Heart right ventricle (tissue), 16 donors: ENCODE data around the gene OR52D1. TPM values are rescaled to one million over a fixed set of nuclear protein-coding genes. Genes with fewer than 3 reads are reported as not detected.
A peak's percentile ranks its signal among the peaks of the same experiment; 100 is the strongest.

ENCODE experiments used
- ATAC-seq, 8 donors: fragments of 200-7000 bp; cut with Tn5 transposase; one replicate each; pipeline ENCODE4 v1.9.1; 2020; ENCODE audit warnings: mild to moderate bottlenecking in 8 of 8, moderate library complexity in 8 of 8, moderate number of reproducible peaks in 1 of 8
- DNase-seq, 2 donors: peaks; one replicate each; pipeline ENCODE4 v3.0.0-alpha.2; 2020
- H3K27ac ChIP-seq, 10 donors: fragments of 200-600 bp; sonication (generic) in 2 of 10; one replicate each; pipeline versions ENCODE4 v1.5.0 to v1.8.0; 2020 to 2022; ENCODE audit warnings: mild to moderate bottlenecking in 3 of 10
- H3K27me3 ChIP-seq, 7 donors: fragments of 200-600 bp; one replicate each; pipeline ENCODE4 v1.8.0; 2021 to 2022; ENCODE audit warnings: mild to moderate bottlenecking in 2 of 7
- H3K36me3 ChIP-seq, 9 donors: fragments of 200-600 bp; sonication (generic) in 1 of 9; one replicate each; pipeline versions ENCODE4 v1.5.0 to v1.8.0; 2020 to 2022; ENCODE audit warnings: mild to moderate bottlenecking in 2 of 9
- H3K4me1 ChIP-seq, 9 donors: fragments of 200-600 bp; sonication (generic) in 1 of 9; one replicate each; pipeline versions ENCODE4 v1.5.0 to v1.8.0; 2020 to 2022; ENCODE audit warnings: mild to moderate bottlenecking in 4 of 9
- H3K4me3 ChIP-seq, 10 donors: fragments of 200-600 bp; sonication (generic) in 2 of 10; one replicate each; pipeline versions ENCODE4 v1.5.0 to v1.8.0; 2020 to 2022; ENCODE audit warnings: mild to moderate bottlenecking in 7 of 10, moderate library complexity in 2 of 10
- H3K9me3 ChIP-seq, 11 donors: fragments of 200-600 bp in 10 of 11; sonication (generic) in 2 of 11; one replicate each; pipeline versions ENCODE4 v1.5.0 to v1.8.0; 2013 to 2022; ENCODE audit warnings: mild to moderate bottlenecking in 2 of 11, control low read depth in 1 of 11, moderate library complexity in 1 of 11
- CTCF ChIP-seq, 9 donors: fragments of 200-600 bp; sonication (generic) in 2 of 9; IDR thresholded peaks; one replicate each; pipeline versions ENCODE4 v1.5.0 to v1.8.0; 2021 to 2022; ENCODE audit warnings: antibody characterized with exemption in 9 of 9, mild to moderate bottlenecking in 5 of 9, moderate library complexity in 1 of 9
- WGBS, 2 donors: extraction: QIAGEN DNeasy Blood & Tissue Kit; methylation state at CpG; one replicate each; pipeline ENCODE4 v1.1.7; 2013; ENCODE audit warnings: inconsistent platforms in 1 of 2; 5-methylcytosine and 5-hydroxymethylcytosine counted together
- intact Hi-C, 10 donors: fragments of 100-400 bp; cut with DNase I; formaldehyde crosslinking; loops; one replicate each; pipeline versions ENCODE4 v1.11.1 to v1.14.2; 2022
- polyA plus RNA-seq, 2 donors: library from polyadenylated mRNA; stranded (reverse); fragments of 200-250 nt; gene quantifications; one replicate each; pipeline ENCODE4 v1.2.3, GENCODE V29; 2013
- total RNA-seq, 10 donors: library from RNA; stranded (reverse); fragmentation: NEBNext Ultra II Directional in 3 of 10; extraction: Animal tissue kit (Norgen Biotek cat#: 25700) in 3 of 10; gene quantifications; one replicate each; pipeline versions ENCODE4 v1.2.1 to v1.2.4, GENCODE V29; 2021 to 2023
- donor health status: Arrhythmogenic right ventricular cardiomyopathy.
- donor health status: ischemic (EF 13 %, LVEDD 7.1; RV severe dilation, severe dysfunction).
- donor health status: healthy with polysubstance abuse.
- donor health status: DM: no; HTN: yes; CAD: no.
- donor health status: DM: no; HTN: no; CAD: no.
- donor health status: ischemic (EF 25% LVEDD 6.9; RV normal size, moderate dysfunction).
- donor health status: ischemic (EF 25% LVEDD 5.7; RV mildly dilated, moderate dysfunction).
- donor health status: healthy.
- donor health status: DM: yes; HTN: yes; CAD: no.
- donor health status: Ischemic cardiomyopathy.
- donor health status: ischemic (EF 35%, LVEDD 5.7; RV mildly dilated, moderate dysfunction).
- donor health status: nonischemic (EF 11% LVEDD 7.7; RV severe dilation, severe dysfunction).
- donor health status: DM: yes; HTN: yes; CAD: no.
- donor health status: PGD.
- donor health status: ischemic (EF 29% LVEDD 5.4; RV normal size, mild dysfunction).
- donor health status: nonischemic (EF 23%, LVEDD 6.1; RV moderate dilation, normal function).

OR52D1 gene
- total and polyA plus RNA-seq, 12 donors = not detected

- Histone ChIP-seq H3K27me3 (no peaks in the 10 kb centered on the region), H3K4me3 (no peak overlapping the region), H3K36me3 (no peaks in the 10 kb centered on the region), H3K27ac (no peak overlapping the region), H3K9me3 (no peaks in the 10 kb centered on the region), H3K4me1 (no peaks in the 10 kb centered on the region)
- ATAC-seq (no peak), DNase-seq (no peak)
- intact Hi-C loops = loop anchor here in 1 of 10 donors (2.0 kb wide), 1 partner anchor 13 kb away; no protein-coding TSS in a partner anchor
- WGBS, 2 donors = 78 to 84% methylated on average over 4 of the region's 4 CpGs
- TF ChIP-seq CTCF (IDR thresholded peaks at IDR 0.05) = no peak
Measured at GRCh38 chr11:5449432-5449831, 39.1 kb upstream of the OR52D1 start.

DNA sequence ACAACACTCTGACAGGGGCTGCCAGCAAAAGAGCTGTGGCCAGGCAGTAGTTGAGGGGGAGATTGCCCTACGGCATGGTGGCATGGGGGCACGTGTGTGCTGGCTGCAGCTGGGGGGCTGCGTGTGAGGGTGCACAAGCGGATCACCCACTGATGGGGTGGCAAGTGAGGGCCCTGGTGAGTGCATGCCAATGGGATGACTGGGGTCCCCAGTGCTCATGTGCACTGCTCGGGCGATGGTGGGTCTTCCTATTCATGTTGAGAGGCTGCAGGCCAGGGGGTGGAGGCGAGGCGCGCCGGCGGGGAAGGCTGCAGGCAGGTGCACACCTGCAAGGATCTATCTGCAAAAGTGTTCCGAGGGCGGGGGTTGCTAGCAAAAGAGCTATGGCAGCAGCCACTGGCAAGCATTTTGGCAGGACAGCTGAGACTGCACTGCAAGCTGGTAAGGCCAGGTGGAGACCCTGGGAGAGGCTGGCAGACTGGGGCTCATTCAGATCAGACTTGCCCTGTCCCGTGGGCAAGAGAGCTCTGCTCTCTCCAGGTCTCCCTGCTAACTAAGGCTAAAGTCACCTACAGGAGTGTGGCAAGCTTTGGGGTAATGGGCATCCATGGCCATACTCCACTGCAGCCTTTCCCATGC lies 27.4 kb upstream of the OR52D1 start:
- H3K27ac ChIP-seq = no peak overlapping the region
- ATAC-seq (peak in 1 of 8 donors; percentile 34), DNase-seq (no peak)
- intact Hi-C loops = no loop called here
- TF ChIP-seq CTCF (IDR thresholded peaks at IDR 0.05) = no peak
- no peaks in the 10 kb centered on the region for H3K4me1 ChIP-seq
- no peak overlapping the region for H3K4me3 ChIP-seq
- 89 to 91% methylated on average over 14 of the region's 14 CpGs for WGBS, 2 donors
- peaks cover 0 to 5% (median 0%) of the 10 kb centered on the region in 11 donors for H3K9me3 ChIP-seq
- H3K27me3 ChIP-seq = no peaks in the 10 kb centered on the region
- no peaks in the 10 kb centered on the region for H3K36me3 ChIP-seq

- no peak for DNase-seq
- intact Hi-C loops = no loop called here
Measured at GRCh38 chr11:5467527-5467926, 21.0 kb upstream of the OR52D1 start.

DNA sequence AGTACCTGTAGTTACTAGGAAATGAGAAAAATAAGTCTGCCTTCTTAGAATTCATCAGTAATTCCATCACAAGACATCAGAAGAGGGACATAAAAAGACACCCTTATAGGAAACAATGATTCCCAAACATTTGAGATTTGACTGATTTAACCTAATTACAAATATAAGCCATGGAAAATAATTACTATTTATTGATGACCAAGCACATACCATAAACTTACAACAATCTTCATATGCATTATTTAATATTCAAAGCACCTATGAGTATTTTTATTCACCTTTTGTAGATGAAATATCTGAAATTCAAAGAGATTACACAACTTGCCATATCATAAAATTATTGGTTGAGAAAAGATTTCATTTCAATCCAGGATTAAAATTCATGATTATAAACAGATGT lies 14.6 kb upstream of the OR52D1 start:
- intact Hi-C loops = loop anchor here in 4 of 10 donors (5.0 to 10.0 kb wide), 3 partner anchors 81 to 333 kb away; partner anchors contain the start of gene OR52N2 (in 3 of the 4)
- TF ChIP-seq CTCF (IDR thresholded peaks at IDR 0.05) = no peak
- no peaks in the 10 kb centered on the region for H3K4me1 ChIP-seq
- H3K9me3 ChIP-seq = no peaks in the 10 kb centered on the region
- H3K27ac ChIP-seq = no peak overlapping the region
- DNase-seq = no peak
- no peaks in the 10 kb centered on the region for H3K36me3 ChIP-seq
- no peak for ATAC-seq
- H3K27me3 ChIP-seq = peaks cover 0 to 6% (median 0%) of the 10 kb centered on the region in 7 donors
- no peak overlapping the region for H3K4me3 ChIP-seq

More at GRCh38 chr11:5467527-5467926, 21.0 kb upstream of the OR52D1 start:
- 34 to 38% methylated on average over 2 of the region's 2 CpGs for WGBS, 2 donors
- Histone ChIP-seq H3K4me3 (no peak overlapping the region), H3K27ac (no peak overlapping the region), H3K9me3 (no peaks in the 10 kb centered on the region), H3K36me3 (no peaks in the 10 kb centered on the region), H3K4me1 (no peaks in the 10 kb centered on the region), H3K27me3 (peaks cover 0 to 3% (median 0%) of the 10 kb centered on the region in 7 donors)
- ATAC-seq = no peak
- no peak for TF ChIP-seq CTCF (IDR thresholded peaks at IDR 0.05)
